Activated CD4-positive, CD25-positive, alpha-beta regulatory T cell treated with anti-CD3 and anti-CD28 coated beads, Interleukin-2, amount 50 U/mL, for 72 hours (primary cell): ENCODE measurements around the gene CCDC15.
"Not testable (repeated sequence)": the region's sequence is repeated elsewhere in the genome, so short reads cannot be mapped to it uniquely, and the experiment has no call there.

Source experiments
- DNase-seq: peaks from one replicate; pipeline ENCODE4 v3.0.0; 2021

CCDC15 gene

DNA sequence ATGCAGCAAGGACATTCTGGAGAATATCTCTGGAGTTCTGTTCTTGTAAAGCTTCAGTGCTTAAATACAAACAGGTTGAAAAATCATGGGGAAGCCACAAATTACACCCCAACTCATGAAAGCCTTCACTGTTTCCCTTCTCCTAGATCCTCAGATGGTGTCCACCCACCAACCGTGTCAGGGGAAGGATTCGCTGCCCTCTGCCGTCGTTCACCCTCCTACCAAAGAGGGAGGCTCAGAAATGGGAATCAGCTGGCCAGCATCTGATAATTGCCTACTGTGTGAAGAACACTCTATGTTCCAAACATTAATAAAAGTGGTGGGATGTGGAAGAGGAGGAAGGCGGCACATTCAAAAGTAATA lies 10.8 kb upstream of the CCDC15 start:
- no peak for DNase-seq

GRCh38 chr11:124943741-124944140 lies 10.3 kb upstream of the CCDC15 start:
- DNase-seq: no peak

GRCh38 chr11:124944565-124944964 lies 9.4 kb upstream of the CCDC15 start:
- DNase-seq: no peak

GRCh38 chr11:124945826-124946225 lies 8.2 kb upstream of the CCDC15 start:
- DNase-seq: no peak

- DNase-seq: no peak
These were observed 7.3 kb upstream of the CCDC15 start for GRCh38 chr11:124946735-124947141.

DNA sequence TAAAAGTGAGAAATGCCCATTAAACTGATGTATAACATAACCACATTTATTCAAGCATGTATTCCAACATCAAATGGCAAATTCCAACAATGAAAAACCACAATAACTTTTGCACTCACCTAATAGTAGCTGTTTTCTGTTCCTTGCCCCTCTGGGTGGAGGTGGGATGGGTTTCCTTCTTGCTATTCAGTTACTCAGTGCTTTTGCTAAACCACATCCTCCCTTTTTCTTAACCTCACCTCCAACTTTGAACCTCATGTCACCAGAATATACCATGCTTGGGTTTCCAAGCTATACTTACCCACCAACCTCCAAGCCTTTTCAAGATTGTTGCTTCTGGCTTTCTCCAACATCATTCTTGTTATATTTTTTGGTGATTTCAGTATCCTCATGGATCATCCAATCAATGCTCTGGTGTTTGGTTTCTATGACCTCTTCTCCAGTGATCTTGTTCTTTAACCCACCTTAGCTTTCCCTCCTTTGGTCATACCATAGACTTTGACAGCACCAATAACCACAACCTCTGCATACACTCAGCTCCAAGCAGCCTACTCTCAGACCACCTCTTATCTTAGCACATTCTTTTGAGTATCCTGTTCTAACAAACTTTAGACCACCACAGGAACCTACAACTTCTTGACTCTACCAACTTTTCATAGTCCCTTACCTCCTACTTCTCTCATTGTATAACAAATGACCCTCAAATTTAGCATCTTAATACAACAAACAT lies 3.2 kb upstream of the CCDC15 start:
- DNase-seq: no peak

DNA sequence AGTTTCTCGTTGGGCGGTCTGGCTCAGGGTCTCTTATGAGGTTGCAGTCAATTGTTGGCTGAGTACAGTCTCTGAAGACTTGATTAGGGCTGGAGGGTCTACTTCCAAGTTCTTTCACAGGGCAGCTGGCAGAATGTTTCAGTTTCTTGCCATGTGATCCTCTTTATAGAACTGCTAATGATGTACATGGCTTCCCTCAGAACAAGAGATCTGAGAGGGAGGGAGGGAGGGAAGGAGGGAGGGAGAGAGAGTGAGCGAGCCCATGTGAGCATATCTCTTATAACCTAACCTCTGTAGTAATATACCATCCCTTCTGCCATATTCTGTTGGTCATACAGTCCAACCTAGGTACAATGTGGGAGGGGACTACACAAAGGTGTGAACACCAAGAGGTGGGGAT lies 2.7 kb upstream of the CCDC15 start:
- DNase-seq: no peak

GRCh38 chr11:124954590-124954955 lies 571 bp downstream of the CCDC15 start:
- DNase-seq: no peak

DNA sequence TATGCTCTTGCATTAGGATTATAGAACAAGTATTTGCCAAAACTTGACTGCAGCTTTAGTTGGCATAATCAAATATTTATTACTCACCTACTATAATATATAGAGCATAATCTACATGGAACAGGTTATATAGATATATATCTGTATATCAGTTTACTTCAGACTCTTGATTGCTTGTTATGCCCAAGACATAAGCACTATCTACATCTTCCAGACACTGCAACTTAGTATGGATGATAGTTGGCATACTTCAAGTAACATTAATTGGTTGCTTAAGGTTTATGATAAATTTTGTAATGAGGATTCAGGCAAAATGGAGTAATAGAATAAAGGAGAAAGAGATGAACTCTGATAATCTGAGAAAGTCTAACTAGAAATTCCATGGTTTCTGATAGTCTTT lies 1.0 kb downstream of the CCDC15 start:
- DNase-seq: no peak

- DNase-seq: no peak
These were observed 8.1 kb downstream of the CCDC15 start for GRCh38 chr11:124961972-124962609.

- DNase-seq: not testable (repeated sequence)
These were observed 14.2 kb downstream of the CCDC15 start for GRCh38 chr11:124968197-124968596.

- no peak for DNase-seq
These were observed 16.9 kb downstream of the CCDC15 start for GRCh38 chr11:124970925-124971324.

DNA sequence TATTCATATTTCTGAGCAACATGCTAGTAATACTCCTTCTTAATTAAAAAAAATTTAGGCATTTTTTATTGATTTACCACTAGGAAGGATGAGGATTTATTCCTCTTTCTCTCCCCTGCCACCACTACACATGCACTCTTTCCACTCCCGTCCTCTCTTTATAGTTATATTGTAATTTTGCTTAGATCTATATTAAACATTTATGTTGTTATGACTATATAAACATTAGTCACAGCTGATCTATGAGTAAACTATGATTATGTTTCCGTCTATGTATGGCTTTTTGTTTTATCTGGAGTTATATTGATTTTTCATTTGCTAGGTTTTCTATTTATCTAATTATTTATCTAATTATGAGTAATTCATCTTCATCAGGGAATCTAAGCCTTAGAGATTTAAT lies 17.8 kb downstream of the CCDC15 start:
- DNase-seq: no peak

GRCh38 chr11:124976531-124976930 lies 22.5 kb downstream of the CCDC15 start:
- no peak for DNase-seq

- DNase-seq: no peak
These were observed 23.0 kb downstream of the CCDC15 start for GRCh38 chr11:124977006-124977405.

- DNase-seq: no peak
These were observed 24.3 kb downstream of the CCDC15 start for GRCh38 chr11:124978316-124978715.

DNA sequence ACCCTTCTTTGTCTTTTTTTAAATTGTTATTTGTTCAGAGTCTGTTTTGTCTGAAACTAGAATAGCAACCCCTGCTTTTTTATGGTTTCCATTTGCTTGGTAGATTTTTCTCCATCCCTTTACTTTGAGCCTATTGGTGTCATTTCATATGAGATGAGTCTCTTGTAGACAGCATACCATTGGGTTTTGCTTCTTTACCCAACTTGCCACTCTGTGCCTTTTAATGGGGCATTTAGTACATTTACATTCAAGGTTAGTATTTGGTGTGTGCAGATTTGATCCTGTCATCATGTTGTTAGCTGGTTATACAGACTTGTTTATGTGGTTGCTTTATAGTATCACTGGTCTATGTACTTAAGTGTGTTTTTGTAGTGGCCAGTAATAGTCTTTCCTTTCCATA lies 28.0 kb downstream of the CCDC15 start:
- no peak for DNase-seq

DNA sequence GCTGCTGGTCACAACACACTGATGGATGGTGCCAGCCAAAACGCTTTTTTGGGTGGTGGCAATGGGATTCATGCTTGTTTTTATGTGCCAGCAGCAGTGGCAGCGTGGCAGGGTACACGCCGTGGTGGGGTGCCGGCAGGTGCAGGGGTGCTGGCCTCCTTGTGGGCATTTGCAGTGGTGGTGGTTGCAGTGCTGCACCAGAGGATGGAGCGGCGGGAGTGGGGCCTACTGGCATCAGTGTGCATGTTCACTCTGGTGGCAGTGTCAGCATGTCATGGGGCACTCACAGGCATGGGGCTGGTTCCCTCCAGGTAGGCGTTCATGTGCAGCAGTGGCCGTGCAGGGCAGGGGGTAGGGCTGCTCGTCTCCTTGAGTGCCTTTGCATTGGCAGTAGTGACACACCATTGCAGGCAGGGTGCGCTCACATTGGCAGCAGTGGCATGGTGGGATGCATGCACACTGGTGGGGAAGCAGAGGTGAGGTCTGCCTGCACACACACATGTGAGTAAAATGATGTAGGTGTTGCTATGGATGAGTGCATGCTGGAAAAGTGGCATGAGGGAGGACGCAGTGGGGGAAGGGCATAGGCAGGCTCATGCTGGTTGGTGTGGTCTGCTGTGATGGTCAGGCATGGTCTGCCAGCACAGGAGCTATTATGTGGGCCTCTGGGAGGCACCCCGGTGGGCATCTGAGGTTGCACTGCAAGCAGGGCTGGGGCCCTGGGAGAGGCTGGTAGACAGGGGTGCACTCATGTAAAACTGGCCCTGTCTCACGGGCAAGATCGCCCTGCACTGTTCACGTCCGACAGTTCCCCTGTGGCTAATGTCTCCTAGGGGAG lies 29.9 kb downstream of the CCDC15 start:
- no peak for DNase-seq

GRCh38 chr11:124984512-124984854 lies 30.5 kb downstream of the CCDC15 start:
- no peak for DNase-seq

GRCh38 chr11:124987096-124987495 lies 33.1 kb downstream of the CCDC15 start:
- no peak for DNase-seq

DNA sequence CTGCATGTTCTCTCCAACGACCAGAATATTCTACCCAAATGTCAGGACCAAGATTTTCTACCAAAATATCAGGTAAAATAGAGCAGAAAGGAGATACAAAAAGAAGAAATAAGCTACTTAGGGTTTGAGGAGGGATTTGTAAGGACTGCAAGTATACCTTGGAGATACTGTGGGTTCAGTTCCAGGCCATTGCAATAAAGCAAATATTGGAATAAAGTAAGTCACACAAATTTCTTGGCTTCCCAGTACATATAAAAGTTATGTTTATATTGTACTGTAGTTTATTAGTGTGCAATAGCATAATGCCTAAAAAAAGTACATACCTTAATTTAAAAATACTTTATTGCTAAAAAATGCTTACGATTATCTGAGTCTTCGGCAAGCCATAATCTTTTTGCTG lies 34.1 kb downstream of the CCDC15 start:
- DNase-seq: no peak

DNA sequence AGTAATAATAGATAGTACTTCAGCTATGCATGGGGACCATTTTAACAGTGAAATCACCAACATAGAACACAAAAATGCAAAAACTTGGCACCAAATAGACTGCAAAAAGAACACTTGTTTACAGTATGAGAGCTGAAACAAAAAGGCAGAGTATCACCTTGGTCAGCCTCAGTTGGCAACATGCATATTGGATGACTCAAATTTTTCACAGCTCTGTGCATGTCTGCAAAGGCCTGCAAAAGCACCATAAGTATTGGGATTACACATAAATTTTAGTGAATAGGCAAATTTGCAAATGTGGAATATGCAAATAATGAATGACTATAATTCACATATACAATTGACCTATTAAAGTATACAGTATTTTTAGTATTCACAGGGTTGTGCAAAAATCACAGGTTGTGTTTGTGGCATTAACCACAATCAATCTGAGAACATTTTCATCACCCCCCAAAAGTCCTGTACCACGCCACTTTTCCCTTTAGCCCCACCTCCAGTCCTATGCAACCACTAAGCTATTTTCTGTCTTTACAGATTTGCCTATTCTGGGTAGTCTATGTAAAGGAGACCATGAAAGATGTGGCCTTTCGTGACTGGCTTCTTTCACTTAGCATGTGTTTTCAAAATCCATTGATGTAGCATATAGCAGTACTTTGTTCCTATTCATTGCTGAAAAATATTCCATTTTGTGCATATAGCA lies 47.2 kb downstream of the CCDC15 start:
- no peak for DNase-seq

GRCh38 chr11:125001849-125002248 lies 47.8 kb downstream of the CCDC15 start:
- DNase-seq: no peak

GRCh38 chr11:125005491-125005890 lies 51.5 kb downstream of the CCDC15 start:
- no peak for DNase-seq
